Activated CD4-positive, alpha-beta T cell treated with anti-CD3 and anti-CD28 coated beads, Interleukin-2, Interleukin-6, amounts not matched to agents 100 ng/mL and 50 ng/mL, durations not matched to agents 16 hours and 8 hours (primary cell): ENCODE results near the gene PJVK.
"Not testable (repeated sequence)": the region's sequence is repeated elsewhere in the genome, so short reads cannot be mapped to it uniquely, and the experiment has no call there.

Experiments
- DNase-seq: peaks from one replicate; pipeline ENCODE4 v3.0.0-alpha.2; 2020

Gene PJVK, protein sequence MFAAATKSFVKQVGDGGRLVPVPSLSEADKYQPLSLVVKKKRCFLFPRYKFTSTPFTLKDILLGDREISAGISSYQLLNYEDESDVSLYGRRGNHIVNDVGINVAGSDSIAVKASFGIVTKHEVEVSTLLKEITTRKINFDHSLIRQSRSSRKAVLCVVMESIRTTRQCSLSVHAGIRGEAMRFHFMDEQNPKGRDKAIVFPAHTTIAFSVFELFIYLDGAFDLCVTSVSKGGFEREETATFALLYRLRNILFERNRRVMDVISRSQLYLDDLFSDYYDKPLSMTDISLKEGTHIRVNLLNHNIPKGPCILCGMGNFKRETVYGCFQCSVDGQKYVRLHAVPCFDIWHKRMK

GRCh38 chr2:178450774-178451525 is at the start of gene PJVK, which contains the start of gene PRKRA:
PJVK (plus strand) TSS chr2:178451378; CDS start chr2:178453410, 2,032 bp downstream.
PRKRA (minus strand) TSS chr2:178451175; CDS start chr2:178451030, 145 bp downstream.
- peak; percentile 98 for DNase-seq

DNA sequence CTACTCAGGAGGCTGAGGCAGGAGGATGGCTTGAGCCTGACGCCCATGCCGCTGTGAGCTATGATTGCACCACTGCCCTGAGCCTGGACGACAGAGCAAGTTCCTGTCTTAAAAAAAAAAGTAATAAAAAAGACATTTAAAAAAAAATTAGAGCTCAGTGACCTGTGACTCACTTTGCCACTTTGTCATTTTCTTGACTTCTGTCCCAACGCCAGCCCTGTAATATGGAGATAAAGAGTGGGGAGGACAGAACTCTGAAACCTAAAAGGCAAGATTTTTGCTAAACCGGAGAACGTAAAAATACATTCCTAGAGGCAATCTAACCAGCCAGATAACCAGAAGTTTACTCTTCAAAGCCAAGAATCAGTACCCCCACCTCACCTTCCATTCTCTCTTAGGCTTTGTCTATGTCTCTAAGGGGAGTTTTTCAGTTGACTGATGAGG is 49.2 kb upstream of the PJVK start:
- no peak for DNase-seq

DNA sequence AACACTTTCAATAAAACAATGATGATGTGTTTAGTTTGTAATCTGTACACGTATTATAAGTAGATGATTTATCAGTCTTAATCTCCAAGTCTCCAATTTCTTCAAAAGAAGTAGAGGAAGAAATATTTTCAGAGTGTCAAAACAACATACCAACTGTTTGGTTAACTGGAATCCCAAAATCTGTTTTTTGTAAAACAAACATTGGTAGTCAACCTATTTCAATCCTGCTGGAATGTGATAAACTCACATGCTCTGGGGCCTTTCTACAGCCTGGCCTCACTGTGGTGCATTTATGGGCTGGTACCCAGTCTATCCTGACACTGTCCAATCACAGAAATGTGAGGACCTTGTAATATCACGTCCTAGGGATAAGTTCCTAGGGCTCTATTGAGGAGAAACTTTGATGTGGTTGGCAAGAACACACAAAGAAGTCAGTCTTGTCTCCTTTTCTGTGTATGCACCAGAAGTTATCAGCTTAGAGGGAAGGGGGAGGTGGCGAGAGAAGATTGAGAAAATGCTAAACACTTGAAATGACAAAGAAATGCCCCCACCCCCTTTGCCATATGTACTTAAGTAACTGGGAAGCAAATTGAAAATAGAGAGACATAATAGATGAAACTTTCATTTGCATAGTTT is 47.4 kb upstream of the PJVK start:
- DNase-seq: peak; percentile 78

DNA sequence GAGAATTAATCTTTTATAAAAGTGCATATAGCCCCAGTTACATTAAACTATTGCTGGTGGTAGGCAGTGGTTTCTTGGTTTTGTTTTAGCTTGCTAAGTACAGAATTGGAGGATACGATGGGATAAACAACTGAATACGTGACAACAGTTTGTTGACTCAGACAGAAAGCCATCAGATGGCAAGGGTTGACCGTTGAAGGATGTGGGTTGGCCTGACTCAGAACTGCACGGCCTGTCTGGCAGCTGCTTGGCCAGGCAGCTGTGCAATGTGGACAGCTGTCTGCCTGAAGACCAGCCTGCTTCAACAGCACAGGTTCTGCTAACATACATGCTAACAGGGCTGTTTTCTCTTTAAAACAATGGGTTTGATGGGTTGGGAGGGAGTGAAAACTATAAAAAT is 46.8 kb upstream of the PJVK start:
- DNase-seq: peak; percentile 93

- no peak for DNase-seq
These were observed 41.9 kb upstream of the PJVK start for GRCh38 chr2:178409261-178409660.

DNA sequence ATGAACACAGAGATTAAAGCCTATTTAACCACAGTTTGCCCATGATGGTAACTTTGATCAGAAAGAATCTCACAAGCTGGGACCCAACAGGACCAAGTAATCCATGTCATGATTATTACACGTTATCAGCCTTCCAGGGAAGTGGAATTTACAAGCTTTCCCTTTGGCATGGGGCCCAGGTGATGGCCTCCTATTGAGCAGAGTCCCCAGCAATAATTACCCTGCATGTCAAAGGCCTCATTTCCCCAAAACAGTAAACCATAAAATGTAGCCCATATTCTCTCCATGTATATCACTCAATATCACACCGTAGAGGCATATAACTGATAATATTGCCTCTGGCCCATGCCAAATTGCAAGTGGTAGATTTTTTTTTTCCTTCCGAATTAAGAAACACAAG is 39.1 kb upstream of the PJVK start:
- DNase-seq: no peak

GRCh38 chr2:178412453-178412852 is 38.7 kb upstream of the PJVK start:
- DNase-seq: not testable (repeated sequence)

GRCh38 chr2:178413472-178414265 is 37.5 kb upstream of the PJVK start:
- peak; percentile 91 for DNase-seq

DNA sequence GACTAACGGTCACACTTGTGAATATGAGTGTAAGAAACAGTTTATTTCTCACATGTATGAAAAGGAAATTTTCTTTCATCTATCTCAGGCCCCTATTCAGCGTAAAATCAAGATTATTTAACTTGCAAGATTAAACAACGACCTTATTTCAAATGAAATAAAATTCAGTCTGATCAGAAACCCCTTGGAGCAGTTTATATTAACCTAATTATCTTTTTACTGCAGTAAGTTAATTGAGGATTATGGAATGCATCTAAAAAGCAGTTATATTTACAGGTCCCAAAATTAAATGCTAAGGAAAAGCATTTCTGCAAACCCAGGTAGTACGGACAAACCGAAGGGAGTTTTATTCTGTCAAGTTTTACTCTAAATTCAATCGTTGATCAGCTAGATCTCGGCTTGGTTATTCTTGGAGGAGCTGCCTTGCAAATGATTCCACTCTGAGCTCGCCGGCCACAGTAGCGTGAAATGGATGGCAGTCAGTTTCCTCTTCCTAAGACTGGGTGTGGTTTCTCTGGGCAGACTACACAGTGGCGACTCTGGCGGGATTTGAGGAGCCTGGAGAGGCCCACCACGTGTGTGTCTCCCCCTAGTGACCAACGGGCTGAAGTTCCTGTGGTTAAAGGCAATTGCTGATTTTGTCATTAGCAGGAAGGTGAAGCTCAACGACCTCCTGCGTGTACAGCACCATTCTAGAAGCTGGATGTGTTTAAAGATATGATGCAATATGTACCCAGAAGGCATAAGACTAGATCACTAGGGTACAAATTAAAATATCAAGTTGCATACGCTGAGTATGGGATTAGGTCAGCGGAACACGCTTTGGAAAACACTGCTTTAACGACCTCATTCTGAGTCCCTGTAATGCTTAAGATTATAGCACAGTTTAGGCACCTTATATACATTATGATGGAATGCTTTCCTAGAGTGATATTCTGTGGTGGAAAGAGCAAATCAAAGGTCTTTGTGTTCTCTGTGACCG is 36.6 kb upstream of the PJVK start:
- DNase-seq: peak; percentile 96

- no peak for DNase-seq
These were observed 35.2 kb upstream of the PJVK start for GRCh38 chr2:178415979-178416378.

GRCh38 chr2:178417916-178418315 is 33.3 kb upstream of the PJVK start:
- no peak for DNase-seq

- no peak for DNase-seq
These were observed 32.8 kb upstream of the PJVK start for GRCh38 chr2:178418426-178418825.

GRCh38 chr2:178419123-178419522 is 32.1 kb upstream of the PJVK start:
- DNase-seq: no peak

DNA sequence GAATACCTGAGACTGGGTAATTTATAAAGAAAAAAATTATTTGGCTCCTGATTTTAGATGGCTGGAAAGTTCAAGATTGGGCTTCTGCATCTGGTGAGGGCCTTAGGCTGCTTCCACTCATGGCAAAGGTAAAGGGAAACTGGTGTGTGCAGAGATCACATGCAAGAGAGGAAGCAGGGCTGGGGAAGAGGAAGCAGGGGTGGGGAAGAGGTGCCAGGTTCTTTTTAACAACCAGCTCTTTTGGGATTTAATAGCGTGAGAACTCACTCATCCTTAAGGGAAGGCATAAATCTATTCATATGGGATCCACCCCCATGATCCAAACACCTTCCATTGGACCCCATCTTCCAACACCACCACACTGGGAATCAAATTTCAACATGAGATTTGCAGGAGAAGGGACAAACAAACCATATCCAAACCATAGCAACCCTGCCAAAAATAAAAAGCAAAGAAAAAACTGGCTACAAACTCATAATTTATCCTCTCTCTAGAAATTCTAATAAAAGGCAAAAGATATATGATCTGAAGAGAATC is 30.6 kb upstream of the PJVK start:
- DNase-seq: no peak

- DNase-seq: no peak
These were observed 29.1 kb upstream of the PJVK start for GRCh38 chr2:178422097-178422496.

DNA sequence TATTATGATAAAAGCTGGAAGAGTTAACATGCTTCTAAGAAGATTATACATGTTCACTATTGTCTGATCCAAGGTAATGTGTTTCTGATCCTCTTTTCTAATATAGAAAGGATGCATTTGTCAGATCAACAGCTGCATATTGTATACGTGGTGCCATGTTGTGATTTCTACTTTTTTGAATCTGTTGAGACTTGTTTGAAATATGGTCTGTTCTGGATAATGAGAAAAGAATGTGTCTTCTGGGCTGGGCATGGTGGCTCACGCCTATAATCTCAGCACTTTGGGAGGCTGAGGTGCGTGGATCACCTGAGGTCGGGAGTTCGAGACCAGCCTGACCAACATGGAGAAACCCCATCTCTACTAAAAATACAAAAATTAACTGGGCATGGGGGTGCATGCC is 27.4 kb upstream of the PJVK start:
- DNase-seq: not testable (repeated sequence)

GRCh38 chr2:178425255-178425827 is 25.8 kb upstream of the PJVK start:
- no peak for DNase-seq

GRCh38 chr2:178426388-178426787 is 24.8 kb upstream of the PJVK start:
- DNase-seq: no peak

DNA sequence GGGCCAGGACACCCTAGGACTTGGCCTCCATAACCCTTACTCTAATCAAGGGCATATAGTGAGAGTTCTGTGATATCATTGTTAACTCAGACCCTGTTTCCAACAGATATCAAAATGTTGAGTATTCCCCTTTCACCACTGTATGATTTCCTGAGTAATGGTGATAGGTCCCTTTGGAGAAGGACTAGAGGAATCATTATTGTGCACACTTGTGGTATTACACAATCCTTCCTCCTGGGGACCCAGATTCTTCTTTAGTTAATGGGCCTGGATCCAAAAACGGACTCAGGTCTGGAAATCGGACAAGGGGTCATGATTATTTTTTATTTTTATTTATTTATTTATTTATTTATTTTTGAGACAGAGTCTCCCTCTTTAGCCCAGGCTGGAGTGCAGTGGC is 23.7 kb upstream of the PJVK start:
- no peak for DNase-seq

DNA sequence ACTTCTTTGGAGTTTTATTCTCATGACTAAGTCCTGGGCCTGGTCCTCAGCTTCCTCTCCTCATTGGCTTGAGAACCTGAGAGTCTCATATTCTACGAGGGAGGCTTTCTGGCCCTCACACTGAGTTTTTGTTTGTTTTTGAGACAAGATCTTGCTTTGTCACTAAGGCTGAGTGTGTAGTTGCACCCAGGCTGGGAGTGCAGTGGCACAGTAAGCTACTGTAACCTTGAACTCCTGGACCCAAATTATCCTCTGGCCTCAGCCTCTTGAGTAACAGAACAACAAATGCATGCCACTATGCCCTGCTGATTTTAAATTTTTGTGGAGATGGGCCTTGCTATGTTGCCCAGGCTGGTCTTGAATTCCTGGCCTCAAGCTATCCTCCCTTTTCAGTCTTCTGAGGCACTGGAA is 22.8 kb upstream of the PJVK start:
- DNase-seq: no peak

DNA sequence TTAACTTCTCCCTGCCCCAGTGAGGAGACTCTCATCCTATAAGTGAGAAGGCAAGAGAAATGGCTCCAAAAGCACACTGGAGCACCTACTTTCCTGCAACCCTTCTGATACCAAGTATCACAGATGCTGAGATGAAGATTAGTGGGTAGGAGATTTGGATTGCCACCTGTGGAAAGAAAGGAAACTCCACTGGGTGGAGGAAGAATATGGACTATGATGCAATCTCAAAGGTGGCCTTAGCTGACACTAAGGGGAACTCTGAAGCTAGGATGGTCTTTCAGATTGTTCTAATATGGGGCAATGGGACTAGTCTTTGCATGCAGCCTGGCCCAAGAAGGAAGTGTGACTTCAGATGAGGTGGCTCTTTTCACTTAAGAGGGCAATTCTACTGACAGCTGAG is 21.8 kb upstream of the PJVK start:
- no peak for DNase-seq
